Testis (tissue), 5 donors: Measurements from ENCODE around the gene ZC3H7B. TPM values are rescaled to one million over a fixed set of nuclear protein-coding genes. Genes with fewer than 3 reads are reported as not detected.

Experiments
- DNase-seq: peaks from one replicate; pipeline ENCODE4 v3.0.0-alpha.2; 2019
- H3K27ac ChIP-seq, 2 donors: fragments of 200-600 bp; sonication (generic); one replicate each; pipeline ENCODE4 v1.5.1; 2019
- H3K27me3 ChIP-seq: fragments of 200-600 bp; sonication (generic); one replicate; pipeline ENCODE4 v1.5.1; 2019
- H3K36me3 ChIP-seq: fragments of 200-600 bp; sonication (generic); one replicate; pipeline ENCODE4 v1.5.1; 2017; ENCODE audit warnings: low read depth; ENCODE audit errors: missing control alignments
- H3K4me1 ChIP-seq: fragments of 200-600 bp; sonication (generic); one replicate; pipeline ENCODE4 v1.5.1; 2019
- H3K4me3 ChIP-seq, 2 donors: fragments of 200-600 bp; sonication (generic); one replicate each; pipeline ENCODE4 v1.5.1; 2017 to 2019
- H3K9me3 ChIP-seq: fragments of 200-600 bp; sonication (generic); one replicate; pipeline ENCODE4 v1.5.1; 2017
- POLR2A ChIP-seq: fragments of 450-650 bp; IDR thresholded peaks from one replicate; pipeline ENCODE4 v1.6.1; 2017; ENCODE audit warnings: antibody characterized with exemption, mild to moderate bottlenecking, moderate library complexity
- WGBS, 2 donors: methylation state at CpG; one replicate each; pipeline ENCODE4 v1.1.5; 2018; 5-methylcytosine and 5-hydroxymethylcytosine counted together
- intact Hi-C: fragments of 100-400 bp; cut with DNase I; formaldehyde crosslinking; loops from one replicate; pipeline ENCODE4 v1.15.1; 2023; ENCODE audit warnings: low total_unique reads
- long read RNA-seq, 2 donors: transcript quantifications; one replicate each; lab custom pipeline, GENCODE V29; 2026
- polyA plus RNA-seq: library from polyadenylated mRNA; stranded (reverse); fragments of 350-450 nt; fragmentation: Illumina TruSeq; extraction: RNeasy Lipid Tissue Mini Kit (QIAGEN cat#74804); gene quantifications from one replicate; pipeline ENCODE4 v1.2.3, GENCODE V29; 2014; ENCODE audit warnings: low read depth, low replicate concordance; ENCODE audit not compliant: insufficient read depth
- total RNA-seq, 2 donors: library from RNA; depleted of rRNA; stranded (reverse); fragments of >200 nt; gene quantifications; one replicate each; pipeline ENCODE4 v1.2.3, GENCODE V29; 2016
- TF ChIP-seq, protein P1 (sequence below), 3 experiments: fragments of 450-650 bp in 2 of 3; fragments of 200-600 bp in 1 of 3; sonication (generic) in 1 of 3; IDR thresholded peaks; one replicate each; pipeline ENCODE4 v1.5.1; 2016 to 2019; ENCODE audit warnings: antibody characterized with exemption in 3 of 3, mild to moderate bottlenecking in 2 of 3, moderate library complexity in 1 of 3

ZC3H7B gene, protein sequence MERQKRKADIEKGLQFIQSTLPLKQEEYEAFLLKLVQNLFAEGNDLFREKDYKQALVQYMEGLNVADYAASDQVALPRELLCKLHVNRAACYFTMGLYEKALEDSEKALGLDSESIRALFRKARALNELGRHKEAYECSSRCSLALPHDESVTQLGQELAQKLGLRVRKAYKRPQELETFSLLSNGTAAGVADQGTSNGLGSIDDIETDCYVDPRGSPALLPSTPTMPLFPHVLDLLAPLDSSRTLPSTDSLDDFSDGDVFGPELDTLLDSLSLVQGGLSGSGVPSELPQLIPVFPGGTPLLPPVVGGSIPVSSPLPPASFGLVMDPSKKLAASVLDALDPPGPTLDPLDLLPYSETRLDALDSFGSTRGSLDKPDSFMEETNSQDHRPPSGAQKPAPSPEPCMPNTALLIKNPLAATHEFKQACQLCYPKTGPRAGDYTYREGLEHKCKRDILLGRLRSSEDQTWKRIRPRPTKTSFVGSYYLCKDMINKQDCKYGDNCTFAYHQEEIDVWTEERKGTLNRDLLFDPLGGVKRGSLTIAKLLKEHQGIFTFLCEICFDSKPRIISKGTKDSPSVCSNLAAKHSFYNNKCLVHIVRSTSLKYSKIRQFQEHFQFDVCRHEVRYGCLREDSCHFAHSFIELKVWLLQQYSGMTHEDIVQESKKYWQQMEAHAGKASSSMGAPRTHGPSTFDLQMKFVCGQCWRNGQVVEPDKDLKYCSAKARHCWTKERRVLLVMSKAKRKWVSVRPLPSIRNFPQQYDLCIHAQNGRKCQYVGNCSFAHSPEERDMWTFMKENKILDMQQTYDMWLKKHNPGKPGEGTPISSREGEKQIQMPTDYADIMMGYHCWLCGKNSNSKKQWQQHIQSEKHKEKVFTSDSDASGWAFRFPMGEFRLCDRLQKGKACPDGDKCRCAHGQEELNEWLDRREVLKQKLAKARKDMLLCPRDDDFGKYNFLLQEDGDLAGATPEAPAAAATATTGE
- total RNA-seq (10 to 100 TPM; 56.4 to 63.0 TPM), polyA plus RNA-seq (38.9 TPM)
- long read RNA-seq, donor 1, full-length matches to known transcripts, result 6 of 35 reads
- long read RNA-seq, donor 1, partial matches to known transcripts, result 29 of 35 reads
- long read RNA-seq, donor 1, other reads (novel, unspliced or antisense), result 0 of 35 reads
- long read RNA-seq, donor 2, full-length matches to known transcripts, result 1 of 7 reads
- long read RNA-seq, donor 2, partial matches to known transcripts, result 6 of 7 reads
- long read RNA-seq, donor 2, other reads (novel, unspliced or antisense), result 0 of 7 reads

DNA sequence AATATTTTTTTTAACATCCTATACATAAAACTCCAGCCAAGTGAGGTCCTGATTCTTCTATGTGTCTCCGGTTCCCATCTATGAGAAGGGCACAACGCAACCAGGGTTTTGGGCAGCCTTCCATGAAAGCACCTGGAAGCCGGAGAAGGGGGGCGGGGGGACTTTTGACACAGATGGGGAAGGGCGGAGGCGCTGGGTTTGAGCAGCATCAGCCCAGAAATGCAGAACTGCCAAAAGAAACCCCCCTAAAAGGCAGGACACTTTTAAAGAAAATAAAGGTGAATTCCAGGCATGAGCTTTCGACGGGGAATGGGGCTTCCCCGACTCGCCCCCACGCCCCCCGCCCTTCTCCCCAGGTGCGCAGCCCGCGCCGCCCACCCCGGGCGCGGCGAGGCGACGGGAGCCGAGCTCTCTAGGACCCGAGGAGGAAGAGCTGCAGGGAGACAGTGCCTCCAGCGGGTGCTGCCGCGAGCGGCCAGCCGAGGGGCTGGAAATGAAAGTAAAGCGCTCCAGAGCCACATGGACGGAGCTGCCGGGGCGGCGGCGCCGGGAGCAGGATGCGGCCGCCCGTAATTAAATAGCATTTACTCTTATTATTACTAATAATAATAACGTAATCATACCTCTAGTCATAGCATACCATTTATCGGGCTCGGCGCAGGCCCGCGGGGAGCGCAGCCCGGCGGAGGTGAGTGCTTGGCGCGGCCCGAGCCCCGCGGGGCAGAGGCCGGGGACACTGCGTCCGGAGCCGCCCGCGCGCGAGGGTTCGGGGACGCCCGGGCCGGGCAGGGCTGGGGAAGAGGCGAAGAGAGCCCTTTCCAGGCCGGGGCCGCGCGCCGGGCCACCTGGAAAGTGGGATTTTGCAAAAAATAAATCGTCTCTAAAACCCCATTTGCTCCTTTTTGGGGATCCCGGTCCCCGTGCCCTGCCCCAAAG lies at the start of gene ZC3H7B:
TSS of gene ZC3H7B (plus strand) at position 441 of the 936 bp plus-strand sequence. CDS start 19,136 bp downstream, outside the sequence.
- Histone ChIP-seq H3K27me3 (no peaks in the 10 kb centered on the region), H3K36me3 (no peaks in the 10 kb centered on the region), H3K9me3 (no peaks in the 10 kb centered on the region), H3K4me1 (peaks cover 22% of the 10 kb centered on the region), H3K4me3 (peak within 1 kb of the TSS; percentile 90 to 93), H3K27ac (peak within 1 kb of the TSS; percentile 95)
- TF ChIP-seq, protein P1, sequence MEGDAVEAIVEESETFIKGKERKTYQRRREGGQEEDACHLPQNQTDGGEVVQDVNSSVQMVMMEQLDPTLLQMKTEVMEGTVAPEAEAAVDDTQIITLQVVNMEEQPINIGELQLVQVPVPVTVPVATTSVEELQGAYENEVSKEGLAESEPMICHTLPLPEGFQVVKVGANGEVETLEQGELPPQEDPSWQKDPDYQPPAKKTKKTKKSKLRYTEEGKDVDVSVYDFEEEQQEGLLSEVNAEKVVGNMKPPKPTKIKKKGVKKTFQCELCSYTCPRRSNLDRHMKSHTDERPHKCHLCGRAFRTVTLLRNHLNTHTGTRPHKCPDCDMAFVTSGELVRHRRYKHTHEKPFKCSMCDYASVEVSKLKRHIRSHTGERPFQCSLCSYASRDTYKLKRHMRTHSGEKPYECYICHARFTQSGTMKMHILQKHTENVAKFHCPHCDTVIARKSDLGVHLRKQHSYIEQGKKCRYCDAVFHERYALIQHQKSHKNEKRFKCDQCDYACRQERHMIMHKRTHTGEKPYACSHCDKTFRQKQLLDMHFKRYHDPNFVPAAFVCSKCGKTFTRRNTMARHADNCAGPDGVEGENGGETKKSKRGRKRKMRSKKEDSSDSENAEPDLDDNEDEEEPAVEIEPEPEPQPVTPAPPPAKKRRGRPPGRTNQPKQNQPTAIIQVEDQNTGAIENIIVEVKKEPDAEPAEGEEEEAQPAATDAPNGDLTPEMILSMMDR (IDR thresholded peaks at IDR 0.05), result peak in 2 of 3 experiments; percentile 36 to 44
- TF ChIP-seq POLR2A, result no peak
- WGBS, 2 donors, result 0 to 2% methylated on average over 11 to 74 of the region's 74 CpGs
- intact Hi-C loops, result no loop called here
- peak; percentile 84 for DNase-seq

DNA sequence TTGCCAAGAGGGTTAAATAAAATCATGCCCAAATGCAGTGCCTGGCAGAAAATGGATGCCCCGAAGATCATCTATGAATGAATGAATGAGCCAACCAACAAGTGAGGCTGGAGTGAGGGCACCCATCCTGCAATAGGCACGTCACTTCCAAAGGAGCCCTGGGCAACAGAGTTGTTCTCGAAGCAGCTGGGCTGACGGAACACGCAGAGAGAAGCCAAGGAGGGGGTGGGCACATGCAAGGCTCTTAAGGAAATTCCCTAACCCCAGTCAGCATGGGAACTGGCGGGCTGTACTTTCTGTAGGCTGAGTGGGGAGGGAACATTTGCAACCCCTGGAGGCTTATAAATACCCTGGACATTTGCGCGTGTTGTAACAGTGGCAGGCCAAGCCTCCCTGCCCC lies 49.0 kb upstream of the ZC3H7B start:
- TF ChIP-seq, protein P1 (IDR thresholded peaks at IDR 0.05), result no peak
- TF ChIP-seq POLR2A, result no peak
- no peaks in the 10 kb centered on the region for H3K36me3 ChIP-seq
- WGBS, 2 donors, result 86 to 88% methylated on average over 8 of the region's 8 CpGs
- no peak overlapping the region for H3K4me3 ChIP-seq
- no peak overlapping the region for H3K27ac ChIP-seq
- H3K27me3 ChIP-seq, result no peaks in the 10 kb centered on the region
- H3K9me3 ChIP-seq, result no peaks in the 10 kb centered on the region
- DNase-seq, result no peak
- H3K4me1 ChIP-seq, result no peaks in the 10 kb centered on the region
- intact Hi-C loops, result no loop called here

DNA sequence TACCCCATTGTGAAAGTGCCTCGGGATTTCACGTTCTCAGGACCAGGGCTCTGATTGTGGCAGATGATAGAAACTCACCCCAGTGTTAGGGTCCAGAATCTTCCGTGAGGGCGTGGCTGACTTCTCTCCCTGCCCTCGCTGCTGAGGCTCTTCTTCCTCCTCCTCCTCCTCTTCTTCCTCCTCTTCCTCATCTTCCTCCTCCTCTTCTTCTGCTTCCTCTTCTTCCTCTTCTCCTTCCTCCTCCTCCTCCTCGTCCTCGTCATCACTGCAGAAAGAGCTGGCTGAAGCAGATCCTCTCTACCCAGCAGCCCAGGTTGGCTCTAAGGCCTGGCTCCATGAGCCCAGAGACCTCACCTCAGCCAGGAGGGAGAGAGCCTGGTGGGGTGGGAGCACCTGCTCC lies 47.1 kb upstream of the ZC3H7B start:
- Histone ChIP-seq H3K27me3 (no peaks in the 10 kb centered on the region), H3K4me3 (no peak overlapping the region), H3K36me3 (no peaks in the 10 kb centered on the region), H3K9me3 (no peaks in the 10 kb centered on the region), H3K4me1 (no peaks in the 10 kb centered on the region), H3K27ac (no peak overlapping the region)
- WGBS, 2 donors, result 89 to 95% methylated on average over 7 of the region's 7 CpGs
- TF ChIP-seq POLR2A, result no peak
- TF ChIP-seq, protein P1 (IDR thresholded peaks at IDR 0.05), result no peak
- DNase-seq, result no peak
- intact Hi-C loops, result no loop called here
